CD14-positive monocyte (primary cell): ENCODE measurements around the gene CYP4F8. TPM values are rescaled to one million over a fixed set of nuclear protein-coding genes. Genes with fewer than 3 reads are reported as not detected.
A peak's percentile ranks its signal among the peaks of the same experiment; 100 is the strongest.

Experiments
- DNase-seq, 3 donors: peaks; one replicate each; pipeline ENCODE4 v3.0.0-alpha.2; 2011 to 2022
- H2AFZ ChIP-seq: 2 replicates; pipeline ENCODE4 v1.6.0; 2012; ENCODE audit warnings: mild to moderate bottlenecking, low read depth, low read length, inconsistent platforms; ENCODE audit not compliant: insufficient read depth, poor library complexity, severe bottlenecking
- H3K27ac ChIP-seq, 2 donors: 1 replicate in 1 of 2; 2 replicates in 1 of 2; pipeline ENCODE4 v1.5.1; 2012 to 2013; ENCODE audit warnings: low read length in 2 of 2, control low read depth in 1 of 2, inconsistent platforms in 1 of 2, low read depth in 1 of 2, mild to moderate bottlenecking in 1 of 2
- H3K27me3 ChIP-seq, 2 donors: one replicate each; pipeline versions ENCODE4 v1.6.0 to v1.6.1; 2011 to 2013; ENCODE audit warnings: low read length in 2 of 2; ENCODE audit not compliant: control insufficient read depth in 2 of 2, insufficient read depth in 2 of 2
- H3K36me3 ChIP-seq, 2 donors: replicated peaks in 1 of 2; 1 replicate in 1 of 2; 2 replicates in 1 of 2; pipeline versions ENCODE4 v1.5.1 to v1.6.1; 2012 to 2013; ENCODE audit warnings: low read length in 2 of 2, control low read depth in 1 of 2, inconsistent platforms in 1 of 2, mild to moderate bottlenecking in 1 of 2; ENCODE audit not compliant: insufficient read depth in 2 of 2, control insufficient read depth in 1 of 2
- H3K4me1 ChIP-seq, 2 donors: 1 replicate in 1 of 2; 2 replicates in 1 of 2; pipeline versions ENCODE4 v1.5.1 to v1.6.1; 2012 to 2013; ENCODE audit warnings: low read length in 2 of 2, control low read depth in 1 of 2, inconsistent platforms in 1 of 2, mild to moderate bottlenecking in 1 of 2, moderate library complexity in 1 of 2; ENCODE audit not compliant: insufficient read depth in 2 of 2, control insufficient read depth in 1 of 2
- H3K4me2 ChIP-seq: replicated peaks from 2 replicates; pipeline ENCODE3; 2012; ENCODE audit warnings: low read length, moderate library complexity, mild to moderate bottlenecking; ENCODE audit not compliant: poor library complexity, severe bottlenecking; ENCODE audit errors: extremely low read depth
- H3K4me3 ChIP-seq, 3 experiments: fragments of 200-600 bp in 1 of 3; sonication (generic) in 1 of 3; replicated peaks in 1 of 3; 1 replicate in 2 of 3; 2 replicates in 1 of 3; pipeline ENCODE4 v1.5.1; 2011 to 2013; ENCODE audit warnings: low read length in 3 of 3, mild to moderate bottlenecking in 3 of 3, control low read depth in 2 of 3, low read depth in 2 of 3, inconsistent platforms in 1 of 3, moderate library complexity in 1 of 3
- H3K79me2 ChIP-seq: 2 replicates; pipeline ENCODE4 v1.6.0; 2012; ENCODE audit warnings: mild to moderate bottlenecking, control low read depth, inconsistent platforms, low read length, moderate library complexity; ENCODE audit not compliant: insufficient read depth
- H3K9ac ChIP-seq: 2 replicates; pipeline ENCODE4 v1.6.0; 2017; ENCODE audit warnings: low read length, mild to moderate bottlenecking; ENCODE audit not compliant: insufficient read depth, poor library complexity, severe bottlenecking
- H3K9me3 ChIP-seq, 2 donors: replicated peaks in 1 of 2; 1 replicate in 1 of 2; 2 replicates in 1 of 2; pipeline versions ENCODE4 v1.5.1 to v1.6.1; 2012 to 2013; ENCODE audit warnings: low read length in 2 of 2, control low read depth in 1 of 2; ENCODE audit not compliant: control insufficient read depth in 1 of 2, insufficient read depth in 1 of 2
- H4K20me1 ChIP-seq: 2 replicates; pipeline ENCODE4 v1.6.0; 2012; ENCODE audit warnings: mild to moderate bottlenecking, low read length, control low read depth, moderate library complexity; ENCODE audit not compliant: insufficient read depth
- H3K27ac Mint-ChIP-seq, 7 donors: one replicate each; pipeline ENCODE4 v1.8.0; 2020; ENCODE audit warnings: mild to moderate bottlenecking in 7 of 7, mixed read lengths in 7 of 7, moderate library complexity in 6 of 7, inconsistent platforms in 2 of 7
- H3K27me3 Mint-ChIP-seq, 3 donors: one replicate each; pipeline ENCODE4 v1.8.0; 2021 to 2022; ENCODE audit warnings: low read depth in 3 of 3, mild to moderate bottlenecking in 3 of 3, mixed read lengths in 3 of 3, moderate library complexity in 3 of 3, inconsistent platforms in 1 of 3
- H3K36me3 Mint-ChIP-seq, 2 donors: one replicate each; pipeline ENCODE4 v1.8.0; 2020; ENCODE audit warnings: mixed read lengths in 2 of 2, inconsistent platforms in 1 of 2, mild to moderate bottlenecking in 1 of 2
- H3K4me1 Mint-ChIP-seq: one replicate; pipeline ENCODE4 v1.8.0; 2020; ENCODE audit warnings: mild to moderate bottlenecking, mixed read lengths
- H3K4me3 Mint-ChIP-seq, 2 donors: one replicate each; pipeline ENCODE4 v1.8.0; 2020; ENCODE audit warnings: mild to moderate bottlenecking in 2 of 2, mixed read lengths in 2 of 2, moderate library complexity in 1 of 2
- H3K9me3 Mint-ChIP-seq, 7 donors: one replicate each; pipeline ENCODE4 v1.8.0; 2020 to 2022; ENCODE audit warnings: mixed read lengths in 7 of 7, mild to moderate bottlenecking in 6 of 7, moderate library complexity in 6 of 7, inconsistent platforms in 2 of 7
- CTCF ChIP-seq: fragments of 200-600 bp; IDR thresholded peaks from one replicate; pipeline ENCODE4 v1.8.0; 2022; ENCODE audit warnings: antibody characterized with exemption, mild to moderate bottlenecking
- WGBS: methylation state at CpG from one replicate; pipeline ENCODE4 v1.1.5; 2013; ENCODE audit warnings: missing lambda C conversion rate; ENCODE audit not compliant: insufficient coverage; 5-methylcytosine and 5-hydroxymethylcytosine counted together
- intact Hi-C, 2 donors: fragments of 100-400 bp; cut with micrococcal nuclease; formaldehyde crosslinking; loops; one replicate each; pipeline versions ENCODE4 v1.15.0 to v1.15.1; 2023
- polyA plus RNA-seq, 3 donors: library from polyadenylated mRNA; depleted of rRNA in 1 of 3; unstranded in 2 of 3; stranded (reverse) in 1 of 3; fragments of 300-500 nt in 2 of 3; fragments of >200 nt in 1 of 3; fragmentation: Illumina TruSeq in 2 of 3; gene quantifications; 1 replicate in 2 of 3; 2 replicates in 1 of 3; pipeline ENCODE4 v1.2.3, GENCODE V29; 2012 to 2021

The CYP4F8 gene
- polyA plus RNA-seq, 3 donors = not detected

GRCh38 chr19:15669440-15669839, 54.4 kb downstream of the CYP4F8 start:
- DNase-seq = no peak
- intact Hi-C loops = no loop called here
- no peak overlapping the region for H3K27ac ChIP-seq
- TF ChIP-seq CTCF = no peak
- H2AFZ ChIP-seq = no peak overlapping the region
- H3K9me3 Mint-ChIP-seq = peaks cover 0 to under 1% (median 0%) of the 10 kb centered on the region in 7 donors
- H3K9me3 ChIP-seq = no peaks in the 10 kb centered on the region
- WGBS = 33% methylated on average over 1 of the region's 3 CpGs
- H3K4me3 ChIP-seq = no peak overlapping the region
- no peaks in the 10 kb centered on the region for H3K36me3 ChIP-seq
- no peak overlapping the region for H3K9ac ChIP-seq
- peaks cover 24 to 27% of the 10 kb centered on the region in 2 donors for H3K4me1 ChIP-seq
- no peaks in the 10 kb centered on the region for H3K27me3 ChIP-seq
- no peak overlapping the region for H3K4me3 Mint-ChIP-seq
- H3K27me3 Mint-ChIP-seq = peaks cover 3 to 6% (median 5%) of the 10 kb centered on the region in 3 donors
- H3K4me2 ChIP-seq = no peak overlapping the region
- H3K36me3 Mint-ChIP-seq = no peaks in the 10 kb centered on the region
- no peaks in the 10 kb centered on the region for H4K20me1 ChIP-seq
- H3K79me2 ChIP-seq = no peaks in the 10 kb centered on the region
- peak overlapping the region in 1 of 7 donors; percentile 24 for H3K27ac Mint-ChIP-seq
- peaks cover 21% of the 10 kb centered on the region for H3K4me1 Mint-ChIP-seq

- intact Hi-C loops = no loop called here
- H3K4me3 ChIP-seq = no peak overlapping the region
- Mint-ChIP-seq H3K36me3 (no peaks in the 10 kb centered on the region), H3K27me3 (peaks cover 2 to 4% (median 3%) of the 10 kb centered on the region in 3 donors), H3K4me3 (no peak overlapping the region), H3K27ac (peak overlapping the region in 1 of 7 donors; percentile 9), H3K4me1 (peaks cover 21% of the 10 kb centered on the region), H3K9me3 (peaks cover 0 to 1% (median 0%) of the 10 kb centered on the region in 7 donors)
- H4K20me1 ChIP-seq = no peaks in the 10 kb centered on the region
- no peaks in the 10 kb centered on the region for H3K9me3 ChIP-seq
- no peaks in the 10 kb centered on the region for H3K27me3 ChIP-seq
- H3K4me2 ChIP-seq = no peak overlapping the region
- H3K79me2 ChIP-seq = no peaks in the 10 kb centered on the region
- no peak overlapping the region for H2AFZ ChIP-seq
- H3K27ac ChIP-seq = no peak overlapping the region
- no peaks in the 10 kb centered on the region for H3K36me3 ChIP-seq
- WGBS = 60% methylated on average over 2 of the region's 4 CpGs
- peak in 1 of 3 donors; percentile 9 for DNase-seq
- TF ChIP-seq CTCF = no peak
- H3K9ac ChIP-seq = no peak overlapping the region
- H3K4me1 ChIP-seq = peaks cover 24 to 27% of the 10 kb centered on the region in 2 donors
These were observed 54.9 kb downstream of the CYP4F8 start for GRCh38 chr19:15669891-15670290.
